ENCODE results near the gene ESRRA. TPM values are rescaled to one million over a fixed set of nuclear protein-coding genes. Genes with fewer than 3 reads are reported as not detected.

Gene ESRRA
- total and polyA plus RNA-seq, 9 of the 15 experiments (the other 6 are each of a cell fraction or from before 2014, with no cell fraction given) = 0.27 to 89.7 (median 23.7) TPM

GRCh38 chr11:64355078-64355940 is 50.0 kb downstream of the ESRRA start (continued):
- TF ChIP-seq ARID3B (CRISPR knock-in tag; IDR thresholded peaks at IDR 0.05; ENCODE audit: borderline replicate concordance) (no peak), THAP7 (CRISPR knock-in tag; IDR thresholded peaks at IDR 0.05) (no peak), ZSCAN32 (CRISPR knock-in tag; IDR thresholded peaks at IDR 0.05) (no peak), ZBTB49 (CRISPR knock-in tag; IDR thresholded peaks at IDR 0.05; ENCODE audit: borderline replicate concordance) (no peak), ZNF699 (CRISPR knock-in tag; IDR thresholded peaks at IDR 0.05; ENCODE audit: insufficient replicate concordance) (no peak), U2AF2 (optimal IDR thresholded peaks at IDR 0.05; ENCODE audit: low read depth, low read length) (no peak), ARID1B (IDR thresholded peaks at IDR 0.05) (peak; percentile 75), ZNF507 (tag; conservative IDR thresholded peaks at IDR 0.05) (no peak), TFE3 (CRISPR knock-in tag; IDR thresholded peaks at IDR 0.05) (no peak), ZFP91 (CRISPR knock-in tag; IDR thresholded peaks at IDR 0.05) (no peak), LCOR (CRISPR knock-in tag; IDR thresholded peaks at IDR 0.05) (no peak), ERF (CRISPR knock-in tag; IDR thresholded peaks at IDR 0.05) (peak; percentile 79; the same call in 1 of the 2 replicates), FOXJ3 (CRISPR knock-in tag; IDR thresholded peaks at IDR 0.05) (no peak), LARP7 (IDR thresholded peaks at IDR 0.05) (no peak), FOS (IDR thresholded peaks at IDR 0.05; ENCODE audit: extremely low read depth, insufficient read length) (peak; percentile 3), POLR3A (IDR thresholded peaks at IDR 0.05; ENCODE audit: borderline replicate concordance, extremely low read depth, insufficient read depth, insufficient read length) (no peak), FOXJ2 (tag; IDR thresholded peaks at IDR 0.05) (no peak), TFAM (CRISPR knock-in tag; conservative IDR thresholded peaks at IDR 0.05) (no peak), HLTF (IDR thresholded peaks at IDR 0.05) (no peak; the same call in 1 of the 2 replicates)
